ENCODE results near the gene CCN2.

DNA sequence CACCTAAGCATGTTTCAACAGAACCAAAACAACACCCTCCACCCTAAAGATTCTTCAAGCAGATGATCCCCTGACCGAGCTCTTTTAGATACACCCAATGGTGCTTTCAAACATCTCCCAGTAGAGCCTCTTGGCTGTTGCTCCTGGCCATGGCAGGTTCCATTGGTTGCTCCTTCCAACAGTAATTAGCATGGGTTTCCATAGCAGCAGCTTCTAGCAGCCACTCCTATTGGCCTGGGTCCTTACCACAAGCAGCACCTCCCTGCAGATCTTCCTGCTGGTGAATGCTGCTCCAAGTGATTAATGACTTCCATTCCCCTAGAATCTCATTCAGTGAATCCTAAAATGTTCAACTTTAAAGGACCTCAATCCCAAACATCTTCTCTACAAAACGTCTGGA lies 13.9 kb downstream of the CCN2 start:
- TF ChIP-seq CHD2 (IDR thresholded peaks at IDR 0.05; ENCODE audit: low read length, partially characterized antibody) (no peak), NPAS2 (CRISPR knock-in tag; IDR thresholded peaks at IDR 0.05; ENCODE audit: borderline replicate concordance) (no peak), SMC3 (IDR thresholded peaks at IDR 0.05) (no peak), POLR2A (IDR thresholded peaks at IDR 0.05; ENCODE audit: low read length) (no peak), MAFK (IDR thresholded peaks at IDR 0.05; ENCODE audit: partially characterized antibody) (no peak)
- TF ChIP-seq, protein P1, sequence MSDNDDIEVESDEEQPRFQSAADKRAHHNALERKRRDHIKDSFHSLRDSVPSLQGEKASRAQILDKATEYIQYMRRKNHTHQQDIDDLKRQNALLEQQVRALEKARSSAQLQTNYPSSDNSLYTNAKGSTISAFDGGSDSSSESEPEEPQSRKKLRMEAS (IDR thresholded peaks at IDR 0.05), result no peak
- TF ChIP-seq, protein P2, sequence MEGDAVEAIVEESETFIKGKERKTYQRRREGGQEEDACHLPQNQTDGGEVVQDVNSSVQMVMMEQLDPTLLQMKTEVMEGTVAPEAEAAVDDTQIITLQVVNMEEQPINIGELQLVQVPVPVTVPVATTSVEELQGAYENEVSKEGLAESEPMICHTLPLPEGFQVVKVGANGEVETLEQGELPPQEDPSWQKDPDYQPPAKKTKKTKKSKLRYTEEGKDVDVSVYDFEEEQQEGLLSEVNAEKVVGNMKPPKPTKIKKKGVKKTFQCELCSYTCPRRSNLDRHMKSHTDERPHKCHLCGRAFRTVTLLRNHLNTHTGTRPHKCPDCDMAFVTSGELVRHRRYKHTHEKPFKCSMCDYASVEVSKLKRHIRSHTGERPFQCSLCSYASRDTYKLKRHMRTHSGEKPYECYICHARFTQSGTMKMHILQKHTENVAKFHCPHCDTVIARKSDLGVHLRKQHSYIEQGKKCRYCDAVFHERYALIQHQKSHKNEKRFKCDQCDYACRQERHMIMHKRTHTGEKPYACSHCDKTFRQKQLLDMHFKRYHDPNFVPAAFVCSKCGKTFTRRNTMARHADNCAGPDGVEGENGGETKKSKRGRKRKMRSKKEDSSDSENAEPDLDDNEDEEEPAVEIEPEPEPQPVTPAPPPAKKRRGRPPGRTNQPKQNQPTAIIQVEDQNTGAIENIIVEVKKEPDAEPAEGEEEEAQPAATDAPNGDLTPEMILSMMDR (IDR thresholded peaks at IDR 0.05), result no peak
- TF ChIP-seq, protein P3, sequence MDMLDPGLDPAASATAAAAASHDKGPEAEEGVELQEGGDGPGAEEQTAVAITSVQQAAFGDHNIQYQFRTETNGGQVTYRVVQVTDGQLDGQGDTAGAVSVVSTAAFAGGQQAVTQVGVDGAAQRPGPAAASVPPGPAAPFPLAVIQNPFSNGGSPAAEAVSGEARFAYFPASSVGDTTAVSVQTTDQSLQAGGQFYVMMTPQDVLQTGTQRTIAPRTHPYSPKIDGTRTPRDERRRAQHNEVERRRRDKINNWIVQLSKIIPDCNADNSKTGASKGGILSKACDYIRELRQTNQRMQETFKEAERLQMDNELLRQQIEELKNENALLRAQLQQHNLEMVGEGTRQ (IDR thresholded peaks at IDR 0.05), result no peak

Measured in A549 (cell line).